ENCODE results near the gene SLC39A11. TPM values are rescaled to one million over a fixed set of nuclear protein-coding genes. Genes with fewer than 3 reads are reported as not detected.

SLC39A11 gene
- total and polyA plus RNA-seq, 2 of the 13 experiments (the other 11 are each of a cell fraction or from before 2014, with no cell fraction given), result 17.2 to 31.5 TPM

DNA sequence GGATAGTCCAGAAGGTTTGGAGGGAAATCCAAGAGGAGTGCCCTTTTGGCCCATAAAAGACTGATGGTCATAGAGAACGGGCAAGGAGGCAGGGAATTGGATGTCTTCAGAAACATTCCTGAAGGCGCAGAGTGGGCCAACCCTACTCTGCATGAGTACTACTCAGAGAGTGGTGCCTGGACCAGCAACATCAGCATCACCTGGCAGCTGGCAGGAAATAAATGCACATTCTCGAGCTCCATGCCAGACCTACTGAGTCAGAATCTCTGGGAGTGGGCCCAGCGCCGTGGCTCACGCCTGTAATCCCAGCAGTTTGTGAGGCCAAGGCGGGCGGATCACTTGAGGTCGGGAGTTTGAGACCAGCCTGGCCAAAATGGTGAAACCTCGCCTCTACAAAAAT, 27.1 kb upstream of the SLC39A11 start:
- DNase-seq (ENCODE audit: low spot score) (no peak), ATAC-seq (no peak), FAIRE-seq (no peak)
- peaks cover 0 to 16% of the 10 kb centered on the region in 2 experiments; a peak in 4 of 5 replicates for H3K27me3 ChIP-seq (ENCODE audit: control insufficient read depth in 1 of 2, insufficient read depth in 2 of 2, low read length in 2 of 2)
- ChIA-PET POLR2A (no interaction called here), CTCF (ENCODE audit: low intra/inter-chr PET ratio, low total read pairs) (no interaction called here)
- H3K36me3 ChIP-seq (replicated peaks in 1 of 2; ENCODE audit: control insufficient read depth in 1 of 2, insufficient read depth in 2 of 2, low read length in 2 of 2), result no peaks in the 10 kb centered on the region
- 52% methylated on average over 10 of the region's 10 CpGs for WGBS (ENCODE audit: low lambda C conversion rate)
- H3K9ac ChIP-seq (ENCODE audit: insufficient read depth, low read depth, low read length), result no peak overlapping the region
- intact Hi-C loops (cut with micrococcal nuclease; ENCODE audit: unreplicated experiment) (no loop called here), in situ Hi-C loops (cut with HindIII; ENCODE audit: extremely low pct_ligation_motif_present, low pct_unique_long_range_greater_than_20kb) (no loop called here)
- H2AFZ ChIP-seq (ENCODE audit: low read length), result no peak overlapping the region
- no peaks in the 10 kb centered on the region for H3K9me3 ChIP-seq (ENCODE audit: low read length)
- no peak overlapping the region for H3K27ac ChIP-seq (ENCODE audit: extremely low read length, insufficient read depth, low read length)
- H3K79me2 ChIP-seq (ENCODE audit: insufficient read depth, low read length), result no peaks in the 10 kb centered on the region
- peaks cover 22% of the 10 kb centered on the region for H3K4me1 ChIP-seq (ENCODE audit: insufficient read depth, low read length)
- H3K4me3 ChIP-seq (replicated peaks in 1 of 3; ENCODE audit: insufficient read depth in 1 of 3, low read depth in 2 of 3, low read length in 3 of 3), result no peak overlapping the region
- H3K4me2 ChIP-seq (ENCODE audit: low read depth, low read length), result no peak overlapping the region
- no peaks in the 10 kb centered on the region for H4K20me1 ChIP-seq (ENCODE audit: insufficient read depth, low read length)
- TF ChIP-seq ZNF749 (CRISPR knock-in tag; IDR thresholded peaks at IDR 0.05; ENCODE audit: borderline replicate concordance) (no peak), GABPA (IDR thresholded peaks at IDR 0.05; ENCODE audit: low read depth, low read length) (no peak), GABPA (CRISPR knock-in tag; IDR thresholded peaks at IDR 0.05; ENCODE audit: low read depth) (no peak), NR3C1 (CRISPR knock-in tag; IDR thresholded peaks at IDR 0.05) (no peak), ZNF33A (CRISPR knock-in tag; IDR thresholded peaks at IDR 0.05; ENCODE audit: borderline replicate concordance) (no peak), ZNF124 (CRISPR knock-in tag; IDR thresholded peaks at IDR 0.05) (no peak), ZNF569 (CRISPR knock-in tag; IDR thresholded peaks at IDR 0.05; ENCODE audit: borderline replicate concordance) (no peak)
- no TSS peak for BruUV-seq (replicated peaks)

DNA sequence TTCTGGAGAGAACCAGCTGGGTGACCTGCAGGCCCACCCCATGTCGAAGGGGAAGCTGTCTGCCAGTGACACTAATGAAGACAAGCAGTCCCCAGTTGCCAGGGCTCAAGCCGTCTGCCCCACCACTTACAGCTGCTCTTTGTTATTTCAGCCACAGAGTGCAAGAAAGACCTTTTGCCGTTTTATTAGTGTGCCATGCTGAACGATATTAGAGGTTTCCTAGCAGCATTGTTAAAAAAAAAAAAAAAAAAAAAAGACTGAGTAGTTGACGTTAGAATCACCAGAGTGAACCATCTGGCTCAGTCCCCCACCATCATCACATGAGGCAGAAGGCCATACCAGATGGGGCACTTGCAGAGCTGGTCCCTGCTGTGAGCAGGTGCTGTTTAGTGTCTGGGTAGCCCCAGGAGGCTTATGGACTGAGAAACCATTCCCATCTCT, 26.5 kb upstream of the SLC39A11 start:
- TF ChIP-seq, protein P1, sequence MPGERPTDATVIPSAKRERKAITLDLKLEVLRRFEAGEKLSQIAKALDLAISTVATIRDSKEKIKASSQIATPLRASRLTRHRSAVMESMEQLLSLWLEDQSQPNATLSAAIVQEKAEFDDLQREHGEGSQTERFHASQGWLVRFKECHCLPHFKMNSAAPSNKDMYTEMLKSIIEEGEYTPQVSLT (CRISPR knock-in tag; IDR thresholded peaks at IDR 0.05; ENCODE audit: borderline replicate concordance, low read depth), result no peak
- TF ChIP-seq ZNF33A (CRISPR knock-in tag; IDR thresholded peaks at IDR 0.05; ENCODE audit: borderline replicate concordance), result no peak
- no peak for TF ChIP-seq HNRNPUL1 (IDR thresholded peaks at IDR 0.05; ENCODE audit: low read depth, low read length)
- no peak for TF ChIP-seq GZF1 (CRISPR knock-in tag; IDR thresholded peaks at IDR 0.05)
- Histone ChIP-seq H3K36me3 (replicated peaks in 1 of 2; ENCODE audit: control insufficient read depth in 1 of 2, insufficient read depth in 2 of 2, low read length in 2 of 2) (no peaks in the 10 kb centered on the region), H3K4me2 (ENCODE audit: low read depth, low read length) (no peak overlapping the region), H3K9me3 (ENCODE audit: low read length) (no peaks in the 10 kb centered on the region), H4K20me1 (ENCODE audit: insufficient read depth, low read length) (no peaks in the 10 kb centered on the region), H3K27me3 (ENCODE audit: control insufficient read depth in 1 of 2, insufficient read depth in 2 of 2, low read length in 2 of 2) (peaks cover 0 to 16% of the 10 kb centered on the region in 2 experiments; a peak in 4 of 5 replicates), H3K9ac (ENCODE audit: insufficient read depth, low read depth, low read length) (no peak overlapping the region), H3K79me2 (ENCODE audit: insufficient read depth, low read length) (no peaks in the 10 kb centered on the region), H2AFZ (ENCODE audit: low read length) (no peak overlapping the region), H3K27ac (ENCODE audit: extremely low read length, insufficient read depth, low read length) (no peak overlapping the region), H3K4me3 (replicated peaks in 1 of 3; ENCODE audit: insufficient read depth in 1 of 3, low read depth in 2 of 3, low read length in 3 of 3) (no peak overlapping the region), H3K4me1 (ENCODE audit: insufficient read depth, low read length) (peaks cover 20% of the 10 kb centered on the region)
- in situ Hi-C loops (cut with HindIII; ENCODE audit: extremely low pct_ligation_motif_present, low pct_unique_long_range_greater_than_20kb), result no loop called here
- no TSS peak for BruUV-seq (replicated peaks)
- CTCF ChIA-PET (ENCODE audit: low intra/inter-chr PET ratio, low total read pairs), result interaction anchor here (0.7 kb wide), 1 partner anchor 390 kb away, joined by 3 read pairs; no protein-coding TSS in a partner anchor
- no peak for FAIRE-seq
- intact Hi-C loops (cut with micrococcal nuclease; ENCODE audit: unreplicated experiment), result no loop called here
- POLR2A ChIA-PET, result interaction anchor here (0.7 kb wide), 1 partner anchor 76 kb away, joined by 4 read pairs; no protein-coding TSS in a partner anchor
- no peak for DNase-seq (ENCODE audit: low spot score)
- 35% methylated on average over 5 of the region's 5 CpGs for WGBS (ENCODE audit: low lambda C conversion rate)
- no peak for ATAC-seq

Data from HepG2 (cell line).